Skeletal muscle tissue (tissue), 4 donors: ENCODE measurements around the gene MAN2A2. TPM values are rescaled to one million over a fixed set of nuclear protein-coding genes. Genes with fewer than 3 reads are reported as not detected.
"Not testable (repeated sequence)": the region's sequence is repeated elsewhere in the genome, so short reads cannot be mapped to it uniquely, and the experiment has no call there.

Experiments
- H3K27ac ChIP-seq: one replicate; pipeline ENCODE4 v1.7.0; 2013; ENCODE audit warnings: mild to moderate bottlenecking, low read depth, low read length, inconsistent platforms
- H3K27me3 ChIP-seq, 3 donors: one replicate each; pipeline ENCODE4 v1.7.0; 2013; ENCODE audit warnings: low read length in 3 of 3; ENCODE audit not compliant: control insufficient read depth in 3 of 3, insufficient read depth in 3 of 3
- H3K36me3 ChIP-seq, 3 donors: one replicate each; pipeline ENCODE4 v1.7.0; 2013; ENCODE audit warnings: low read length in 3 of 3; ENCODE audit not compliant: control insufficient read depth in 3 of 3, insufficient read depth in 3 of 3
- H3K4me1 ChIP-seq, 3 donors: one replicate each; pipeline ENCODE4 v1.7.0; 2013; ENCODE audit warnings: low read length in 3 of 3, mild to moderate bottlenecking in 3 of 3; ENCODE audit not compliant: control insufficient read depth in 3 of 3, insufficient read depth in 3 of 3
- H3K4me3 ChIP-seq, 3 donors: one replicate each; pipeline ENCODE4 v1.7.0; 2013; ENCODE audit warnings: low read length in 3 of 3
- H3K9ac ChIP-seq, 3 donors: one replicate each; pipeline ENCODE4 v1.7.0; 2013; ENCODE audit warnings: low read length in 3 of 3, mild to moderate bottlenecking in 3 of 3, moderate library complexity in 2 of 3, low read depth in 1 of 3
- H3K9me3 ChIP-seq, 3 donors: one replicate each; pipeline ENCODE4 v1.7.0; 2013; ENCODE audit warnings: low read length in 3 of 3; ENCODE audit not compliant: control insufficient read depth in 3 of 3
- total RNA-seq: library from RNA; depleted of rRNA; stranded (reverse); fragments of >200 nt; gene quantifications from one replicate; pipeline ENCODE4 v1.2.3, GENCODE V29; 2014
- donor health status: Osteomylitis.

MAN2A2 gene
- total RNA-seq, 1 donor from 2014 or later: 14.1 TPM

GRCh38 chr15:90903733-90904536 is 833 bp downstream of the MAN2A2 start:
- Histone ChIP-seq H3K27ac (peak overlapping the region; percentile 85), H3K36me3 (peaks cover 33 to 39% (median 38%) of the 10 kb centered on the region in 3 donors), H3K27me3 (no peaks in the 10 kb centered on the region), H3K9me3 (no peaks in the 10 kb centered on the region), H3K9ac (peak overlapping the region; percentile 76 to 92 (median 84)), H3K4me3 (peak overlapping the region; percentile 80 to 93 (median 92)), H3K4me1 (peaks cover 15 to 36% (median 25%) of the 10 kb centered on the region in 3 donors)

GRCh38 chr15:90904746-90905145 is 1.6 kb downstream of the MAN2A2 start:
- Histone ChIP-seq H3K4me3 (no peak overlapping the region), H3K27ac (no peak overlapping the region), H3K9ac (no peak overlapping the region), H3K9me3 (no peaks in the 10 kb centered on the region), H3K27me3 (no peaks in the 10 kb centered on the region), H3K36me3 (peaks cover 38 to 47% (median 43%) of the 10 kb centered on the region in 3 donors), H3K4me1 (peaks cover 15 to 36% (median 25%) of the 10 kb centered on the region in 3 donors)

- no peaks in the 10 kb centered on the region for H3K27me3 ChIP-seq
- no peak overlapping the region for H3K27ac ChIP-seq
- no peaks in the 10 kb centered on the region for H3K9me3 ChIP-seq
- peak overlapping the region in 1 of 3 donors; percentile 66 for H3K9ac ChIP-seq
- peaks cover 46 to 55% (median 51%) of the 10 kb centered on the region in 3 donors for H3K36me3 ChIP-seq
- H3K4me3 ChIP-seq: no peak overlapping the region
- H3K4me1 ChIP-seq: peaks cover 15 to 36% (median 25%) of the 10 kb centered on the region in 3 donors
These were observed 2.4 kb downstream of the MAN2A2 start for GRCh38 chr15:90905306-90906180.

- Histone ChIP-seq H3K9ac (peak overlapping the region in 1 of 3 donors; percentile 66), H3K27ac (no peak overlapping the region), H3K4me3 (no peak overlapping the region), H3K27me3 (no peaks in the 10 kb centered on the region), H3K36me3 (peaks cover 53 to 62% (median 59%) of the 10 kb centered on the region in 3 donors), H3K9me3 (no peaks in the 10 kb centered on the region), H3K4me1 (peaks cover 15 to 36% (median 25%) of the 10 kb centered on the region in 3 donors)
These were observed 3.2 kb downstream of the MAN2A2 start for GRCh38 chr15:90906181-90906849.

- Histone ChIP-seq H3K9ac (no peak overlapping the region), H3K27ac (peak overlapping the region; percentile 16), H3K36me3 (peaks cover 62 to 71% (median 67%) of the 10 kb centered on the region in 3 donors), H3K4me1 (peaks cover 10 to 29% (median 18%) of the 10 kb centered on the region in 3 donors), H3K9me3 (no peaks in the 10 kb centered on the region), H3K4me3 (no peak overlapping the region), H3K27me3 (no peaks in the 10 kb centered on the region)
These were observed 4.1 kb downstream of the MAN2A2 start for GRCh38 chr15:90907051-90907660.

- H3K4me1 ChIP-seq: peaks cover 9 to 28% (median 17%) of the 10 kb centered on the region in 3 donors
- no peak overlapping the region for H3K4me3 ChIP-seq
- H3K27me3 ChIP-seq: no peaks in the 10 kb centered on the region
- no peaks in the 10 kb centered on the region for H3K9me3 ChIP-seq
- H3K27ac ChIP-seq: peak overlapping the region; percentile 16
- H3K36me3 ChIP-seq: peaks cover 70 to 79% (median 76%) of the 10 kb centered on the region in 3 donors
- peak overlapping the region in 1 of 3 donors; percentile 21 for H3K9ac ChIP-seq
These were observed 4.9 kb downstream of the MAN2A2 start for GRCh38 chr15:90907838-90908507.

- H3K4me3 ChIP-seq, H3K9me3 ChIP-seq, H3K27ac ChIP-seq, H3K9ac ChIP-seq, H3K27me3 ChIP-seq: not testable (repeated sequence)
- Histone ChIP-seq H3K36me3 (peaks cover 84 to 94% (median 90%) of the 10 kb centered on the region in 3 donors), H3K4me1 (peaks cover 0 to 22% (median 16%) of the 10 kb centered on the region in 3 donors)
These were observed 6.3 kb downstream of the MAN2A2 start for GRCh38 chr15:90909449-90909848.

GRCh38 chr15:90909976-90910375 is 6.9 kb downstream of the MAN2A2 start:
- Histone ChIP-seq H3K27me3 (no peaks in the 10 kb centered on the region), H3K27ac (no peak overlapping the region), H3K4me1 (peaks cover 4 to 23% (median 17%) of the 10 kb centered on the region in 3 donors), H3K9ac (no peak overlapping the region), H3K4me3 (no peak overlapping the region), H3K9me3 (no peaks in the 10 kb centered on the region), H3K36me3 (peaks cover 85 to 91% (median 90%) of the 10 kb centered on the region in 3 donors)
